ENCODE data around the gene CFAP91.

The CFAP91 gene

DNA sequence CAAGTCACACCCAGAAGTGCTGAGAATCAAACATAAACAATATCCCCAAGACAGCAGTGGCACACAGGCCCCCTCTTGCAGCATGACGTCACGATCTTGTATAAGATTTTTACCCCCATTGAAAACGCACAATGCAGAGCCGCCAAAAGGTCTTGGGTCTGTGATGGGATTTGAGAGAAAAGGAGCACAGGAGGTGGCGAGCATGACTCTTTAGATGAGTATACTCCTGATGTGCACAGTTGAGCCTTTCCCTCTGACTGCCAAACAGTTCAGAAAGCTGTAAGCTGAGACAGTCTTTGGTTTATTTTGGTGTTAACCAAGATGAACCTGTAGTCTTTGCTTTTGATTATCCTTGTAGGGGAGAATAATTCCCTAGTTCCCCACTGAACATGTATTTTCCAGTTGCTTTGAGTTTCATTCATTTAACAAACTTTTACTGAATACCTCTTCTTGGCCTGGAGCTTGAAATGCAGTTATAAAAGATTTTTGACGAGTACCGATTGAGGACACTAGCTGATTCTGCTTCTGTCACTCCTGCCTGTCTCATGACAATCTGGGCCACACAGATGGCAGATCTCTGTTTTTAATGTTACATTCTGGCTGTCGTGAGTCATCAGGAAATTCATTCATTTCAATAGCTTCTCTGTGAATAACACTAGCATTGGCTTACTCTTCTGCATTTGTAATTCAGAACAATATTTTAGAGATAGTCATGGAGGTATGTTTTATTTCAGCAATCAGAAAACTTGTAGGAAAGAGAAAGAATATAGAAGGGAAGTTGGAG lies 28.9 kb downstream of the CFAP91 start:
- DNase-seq (ENCODE audit: low read depth in 1 of 2, low spot score in 1 of 2), result no peak
- in situ Hi-C loops (cut with HindIII; ENCODE audit: low pct_unique_long_range_greater_than_20kb, low sequenced_read_pairs), result no loop called here

DNA sequence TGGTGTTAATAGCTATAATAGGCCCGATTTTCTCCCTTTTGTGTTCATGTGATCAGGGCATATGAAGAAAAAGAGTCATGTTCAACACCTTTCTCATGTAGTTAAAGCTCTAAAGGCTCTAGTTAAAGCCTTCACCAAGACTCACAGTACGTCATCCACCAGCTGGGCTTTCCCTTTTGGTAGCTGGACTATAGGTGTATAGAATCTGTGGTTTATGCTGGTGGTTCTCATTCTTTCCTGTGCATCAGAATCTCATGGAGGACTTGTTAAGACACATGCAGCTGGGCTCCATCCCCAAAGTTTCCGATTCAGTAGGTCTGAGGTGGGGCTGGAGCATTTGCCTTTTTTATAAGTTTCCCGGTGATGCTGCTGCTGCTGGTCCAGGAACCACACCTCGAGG lies 31.0 kb downstream of the CFAP91 start:
- DNase-seq (ENCODE audit: low read depth in 1 of 2, low spot score in 1 of 2), result no peak
- no peak for TF ChIP-seq JUND (IDR thresholded peaks at IDR 0.05; ENCODE audit: low read depth)
- in situ Hi-C loops (cut with HindIII; ENCODE audit: low pct_unique_long_range_greater_than_20kb, low sequenced_read_pairs), result no loop called here

More for the DNA sequence above, 28.9 kb downstream of the CFAP91 start:
- TF ChIP-seq JUND (IDR thresholded peaks at IDR 0.05; ENCODE audit: low read depth), result no peak

DNA sequence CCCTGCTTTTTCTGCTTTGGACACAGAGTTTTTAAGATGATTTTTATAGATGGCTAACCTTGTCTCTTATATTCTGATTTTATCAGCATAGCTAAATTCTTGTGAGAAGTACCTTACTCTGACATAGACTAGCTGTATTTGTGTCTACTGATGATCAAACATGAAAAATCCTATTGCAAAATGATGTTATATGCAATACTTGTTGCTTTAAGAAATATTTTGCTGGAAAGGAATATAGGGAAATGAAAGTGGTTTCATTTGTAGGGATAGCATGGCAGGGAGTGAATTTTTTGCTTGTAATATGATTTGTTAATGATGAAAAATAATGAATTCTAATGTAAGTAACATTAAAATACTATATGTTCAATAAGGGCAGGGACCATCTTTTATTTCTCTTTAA lies 35.9 kb downstream of the CFAP91 start:
- DNase-seq (ENCODE audit: low read depth in 1 of 2, low spot score in 1 of 2), result no peak
- in situ Hi-C loops (cut with HindIII; ENCODE audit: low pct_unique_long_range_greater_than_20kb, low sequenced_read_pairs), result no loop called here
- no peak for TF ChIP-seq JUND (IDR thresholded peaks at IDR 0.05; ENCODE audit: low read depth)

- DNase-seq (ENCODE audit: low read depth in 1 of 2, low spot score in 1 of 2), result no peak
- in situ Hi-C loops (cut with HindIII; ENCODE audit: low pct_unique_long_range_greater_than_20kb, low sequenced_read_pairs), result no loop called here
- no peak for TF ChIP-seq JUND (IDR thresholded peaks at IDR 0.05; ENCODE audit: low read depth)
These were observed 39.1 kb downstream of the CFAP91 start for GRCh38 chr3:119741657-119742590.

DNA sequence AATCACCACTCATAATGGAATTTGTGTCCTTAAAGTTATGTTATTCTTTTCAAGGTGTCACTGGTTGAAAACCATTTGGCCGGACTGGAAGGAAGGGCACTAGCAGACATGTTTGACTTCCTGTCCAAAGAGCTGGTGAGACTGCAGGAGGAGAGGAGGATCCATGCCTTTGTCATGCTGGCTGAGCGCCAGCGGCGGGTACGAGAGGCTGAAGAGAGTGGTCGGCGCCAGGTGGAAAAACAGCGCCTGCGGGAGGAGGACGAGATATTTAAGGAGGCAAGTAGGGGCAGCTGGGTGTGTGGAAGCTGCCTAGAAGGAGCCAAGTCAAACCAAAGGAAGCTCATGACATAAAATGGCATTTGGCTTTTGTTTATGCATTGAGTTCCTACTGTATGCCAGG lies 41.1 kb downstream of the CFAP91 start:
- no peak for DNase-seq (ENCODE audit: low read depth in 1 of 2, low spot score in 1 of 2)
- in situ Hi-C loops (cut with HindIII; ENCODE audit: low pct_unique_long_range_greater_than_20kb, low sequenced_read_pairs), result no loop called here
- no peak for TF ChIP-seq JUND (IDR thresholded peaks at IDR 0.05; ENCODE audit: low read depth)

GRCh38 chr3:119745942-119746341 lies 43.1 kb downstream of the CFAP91 start:
- no peak for TF ChIP-seq JUND (IDR thresholded peaks at IDR 0.05; ENCODE audit: low read depth)
- no peak for DNase-seq (ENCODE audit: low read depth in 1 of 2, low spot score in 1 of 2)
- in situ Hi-C loops (cut with HindIII; ENCODE audit: low pct_unique_long_range_greater_than_20kb, low sequenced_read_pairs), result no loop called here

GRCh38 chr3:119746423-119746822 lies 43.6 kb downstream of the CFAP91 start:
- in situ Hi-C loops (cut with HindIII; ENCODE audit: low pct_unique_long_range_greater_than_20kb, low sequenced_read_pairs), result no loop called here
- DNase-seq (ENCODE audit: low read depth in 1 of 2, low spot score in 1 of 2), result no peak
- no peak for TF ChIP-seq JUND (IDR thresholded peaks at IDR 0.05; ENCODE audit: low read depth)

DNA sequence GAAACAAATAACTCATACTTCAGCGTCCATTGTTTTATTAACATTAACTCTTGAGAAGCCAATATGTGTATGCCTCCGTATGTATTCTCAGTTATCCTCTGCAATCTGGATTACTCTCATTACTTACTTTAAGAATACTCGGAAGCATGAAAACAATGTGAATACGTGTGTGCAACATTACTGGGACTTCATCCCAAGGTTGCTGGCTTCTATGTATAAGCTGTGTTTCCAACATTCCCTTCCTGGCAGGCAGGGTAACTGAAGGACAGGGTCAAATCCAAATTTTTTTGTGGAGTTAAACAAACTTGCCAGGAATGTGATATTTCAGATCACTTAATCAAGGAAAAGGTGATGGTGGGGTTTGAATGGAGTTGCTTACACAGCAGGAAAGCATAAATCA lies 44.5 kb downstream of the CFAP91 start:
- TF ChIP-seq JUND (IDR thresholded peaks at IDR 0.05; ENCODE audit: low read depth), result no peak
- in situ Hi-C loops (cut with HindIII; ENCODE audit: low pct_unique_long_range_greater_than_20kb, low sequenced_read_pairs), result no loop called here
- DNase-seq (ENCODE audit: low read depth in 1 of 2, low spot score in 1 of 2), result no peak

DNA sequence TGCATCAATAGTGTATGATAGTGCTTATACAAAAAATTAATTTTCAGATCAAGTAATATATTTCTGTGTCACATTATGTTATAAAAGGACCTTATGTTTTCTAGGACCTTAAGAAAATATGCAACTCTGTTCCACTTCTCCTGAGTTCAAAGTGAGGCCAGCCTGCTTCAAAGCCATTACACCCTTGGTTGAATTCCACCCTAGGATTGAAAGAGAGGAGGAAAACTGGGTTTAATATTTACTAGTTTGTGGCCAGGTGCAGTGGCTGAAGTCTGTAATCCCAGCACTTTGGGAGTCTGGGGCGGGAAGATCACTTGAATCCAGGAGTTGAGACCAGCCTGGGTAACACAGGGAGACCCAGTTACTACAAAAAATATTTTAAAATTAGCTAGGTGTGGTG lies 46.2 kb downstream of the CFAP91 start:
- DNase-seq (ENCODE audit: low read depth in 1 of 2, low spot score in 1 of 2), result no peak
- in situ Hi-C loops (cut with HindIII; ENCODE audit: low pct_unique_long_range_greater_than_20kb, low sequenced_read_pairs), result no loop called here
- TF ChIP-seq JUND (IDR thresholded peaks at IDR 0.05; ENCODE audit: low read depth), result no peak

GRCh38 chr3:119751423-119751822 lies 48.6 kb downstream of the CFAP91 start:
- no peak for TF ChIP-seq JUND (IDR thresholded peaks at IDR 0.05; ENCODE audit: low read depth)
- in situ Hi-C loops (cut with HindIII; ENCODE audit: low pct_unique_long_range_greater_than_20kb, low sequenced_read_pairs), result no loop called here

More at GRCh38 chr3:119751423-119751822, 48.6 kb downstream of the CFAP91 start:
- DNase-seq (ENCODE audit: low read depth in 1 of 2, low spot score in 1 of 2), result no peak

All from T47D (cell line).